NCI-H69 (cell line): Measurements from ENCODE around the gene ITGB5.
A peak's percentile ranks its signal among the peaks of the same experiment; 100 is the strongest.

Source experiments
- DNase-seq: peaks from one replicate; lab custom pipeline; 2025; lab: John Stamatoyannopoulos, UW

The ITGB5 gene, protein sequence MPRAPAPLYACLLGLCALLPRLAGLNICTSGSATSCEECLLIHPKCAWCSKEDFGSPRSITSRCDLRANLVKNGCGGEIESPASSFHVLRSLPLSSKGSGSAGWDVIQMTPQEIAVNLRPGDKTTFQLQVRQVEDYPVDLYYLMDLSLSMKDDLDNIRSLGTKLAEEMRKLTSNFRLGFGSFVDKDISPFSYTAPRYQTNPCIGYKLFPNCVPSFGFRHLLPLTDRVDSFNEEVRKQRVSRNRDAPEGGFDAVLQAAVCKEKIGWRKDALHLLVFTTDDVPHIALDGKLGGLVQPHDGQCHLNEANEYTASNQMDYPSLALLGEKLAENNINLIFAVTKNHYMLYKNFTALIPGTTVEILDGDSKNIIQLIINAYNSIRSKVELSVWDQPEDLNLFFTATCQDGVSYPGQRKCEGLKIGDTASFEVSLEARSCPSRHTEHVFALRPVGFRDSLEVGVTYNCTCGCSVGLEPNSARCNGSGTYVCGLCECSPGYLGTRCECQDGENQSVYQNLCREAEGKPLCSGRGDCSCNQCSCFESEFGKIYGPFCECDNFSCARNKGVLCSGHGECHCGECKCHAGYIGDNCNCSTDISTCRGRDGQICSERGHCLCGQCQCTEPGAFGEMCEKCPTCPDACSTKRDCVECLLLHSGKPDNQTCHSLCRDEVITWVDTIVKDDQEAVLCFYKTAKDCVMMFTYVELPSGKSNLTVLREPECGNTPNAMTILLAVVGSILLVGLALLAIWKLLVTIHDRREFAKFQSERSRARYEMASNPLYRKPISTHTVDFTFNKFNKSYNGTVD

DNA sequence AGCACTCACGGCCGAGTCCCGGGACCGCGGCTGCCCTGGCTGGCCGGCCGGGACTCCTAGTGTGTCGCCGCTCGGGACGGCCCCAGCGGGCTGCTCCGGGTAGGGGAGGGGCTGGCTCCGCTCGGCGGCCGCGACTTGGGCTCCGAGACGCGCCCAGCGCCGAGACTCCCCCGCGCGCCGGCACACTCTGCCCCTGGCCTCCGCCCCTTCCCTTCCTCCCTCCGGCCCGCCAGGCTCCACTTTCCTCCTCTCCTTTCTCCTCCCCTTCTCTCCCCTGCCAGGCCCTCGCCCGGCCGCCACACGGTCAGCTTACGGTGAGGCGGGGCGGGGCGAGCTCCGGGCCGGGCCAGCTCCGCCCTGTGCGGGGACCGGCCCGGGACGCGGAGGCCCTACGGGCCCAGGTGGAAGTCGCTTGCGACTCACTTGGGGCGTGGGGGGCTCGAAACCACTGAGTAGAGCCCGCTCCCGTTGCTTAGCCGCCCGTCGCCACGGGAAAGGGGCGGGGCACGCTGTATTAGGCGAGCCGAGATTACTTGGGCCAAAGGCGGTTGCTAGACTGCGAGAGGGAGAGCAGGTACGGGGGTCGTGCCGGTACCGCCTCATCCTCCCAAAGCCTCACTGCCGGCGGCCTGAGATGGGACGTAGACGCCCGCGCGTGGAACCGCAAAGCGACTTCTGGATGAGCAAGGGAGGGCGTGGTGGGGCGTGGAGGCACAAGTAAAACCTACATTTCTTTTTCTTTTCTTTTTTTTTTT is at the start of gene ITGB5:
Gene ITGB5 (minus strand): TSS at position 189 of the 755 bp plus-strand sequence. CDS start 365 bp downstream, outside the sequence.
- DNase-seq = peak; percentile 58

DNA sequence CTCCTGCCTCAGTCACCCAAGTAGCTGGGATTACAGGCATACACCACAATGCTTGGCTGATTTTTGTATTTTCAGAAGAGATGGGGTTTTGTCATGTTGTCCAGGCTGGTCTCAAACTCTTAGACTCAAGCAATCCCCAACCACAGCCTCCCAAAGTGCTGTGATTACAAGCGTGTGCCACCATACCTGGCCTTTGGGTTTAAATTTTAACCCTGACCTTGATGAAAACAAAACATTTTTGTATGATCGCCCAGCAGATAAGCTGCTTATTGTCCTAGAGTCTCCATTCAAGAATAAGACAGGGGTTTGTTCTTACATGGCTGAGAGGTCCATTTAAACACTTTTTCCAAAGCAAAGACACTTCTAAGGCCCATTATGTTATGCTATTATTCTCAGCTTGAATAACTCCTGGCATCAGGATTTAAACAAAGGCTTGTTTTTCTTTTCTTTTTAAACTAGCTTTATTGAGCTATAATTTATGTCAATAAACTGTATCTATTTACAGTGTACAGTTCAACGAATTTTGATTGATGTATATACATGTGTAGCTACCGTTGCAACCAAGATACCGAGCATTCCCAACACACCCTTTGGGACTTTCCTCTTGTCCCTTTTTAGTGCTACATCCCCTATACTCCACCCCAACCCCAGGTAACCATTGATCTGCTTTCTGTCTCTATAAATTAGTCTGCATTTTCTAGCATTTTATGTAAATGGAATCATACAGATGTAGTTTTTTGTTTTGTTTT is 48.8 kb upstream of the ITGB5 start:
- no peak for DNase-seq

DNA sequence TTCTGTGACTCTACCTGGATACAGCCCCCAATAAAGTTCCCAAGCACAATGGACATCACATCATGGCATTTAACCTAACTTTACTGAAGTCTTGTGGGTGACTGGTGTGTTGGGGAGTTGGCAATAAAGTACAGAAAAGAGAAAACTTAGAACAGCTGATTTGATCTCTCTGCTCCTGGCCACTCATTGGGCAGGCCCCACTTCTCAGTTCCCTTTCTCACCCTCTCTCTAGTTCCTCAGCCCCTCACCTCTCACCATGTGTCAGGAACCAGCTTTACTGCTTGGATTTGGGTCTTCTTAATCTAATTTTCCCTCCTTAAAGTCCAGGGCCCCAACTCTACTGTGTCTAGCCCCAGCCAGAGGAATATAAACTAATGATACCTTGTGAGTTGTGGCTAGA is 48.1 kb upstream of the ITGB5 start:
- DNase-seq = no peak

DNA sequence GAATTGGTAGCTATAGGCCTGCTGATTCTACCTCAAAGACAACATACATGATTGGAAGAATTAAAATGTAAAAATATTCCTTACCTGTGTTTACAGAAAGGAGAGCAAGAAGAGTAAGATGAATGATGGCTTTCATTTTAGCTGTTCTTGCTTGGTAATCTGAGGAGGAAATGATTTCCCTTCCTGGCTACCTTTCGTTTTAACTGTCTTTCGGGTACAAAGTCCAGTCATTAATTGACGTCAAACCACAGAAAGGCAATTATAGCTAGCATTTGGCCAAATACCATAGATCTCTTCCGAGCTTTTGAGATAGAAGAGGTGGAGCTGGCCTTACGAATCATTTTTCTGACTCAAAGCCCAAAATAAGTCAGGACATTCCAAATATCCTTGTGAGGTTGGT is 47.4 kb upstream of the ITGB5 start, which contains the start of gene MUC13:
Gene MUC13 (minus strand): TSS at position 175 of the 400 bp plus-strand sequence. CDS start 39 bp downstream, at position 136.
- no peak for DNase-seq

DNA sequence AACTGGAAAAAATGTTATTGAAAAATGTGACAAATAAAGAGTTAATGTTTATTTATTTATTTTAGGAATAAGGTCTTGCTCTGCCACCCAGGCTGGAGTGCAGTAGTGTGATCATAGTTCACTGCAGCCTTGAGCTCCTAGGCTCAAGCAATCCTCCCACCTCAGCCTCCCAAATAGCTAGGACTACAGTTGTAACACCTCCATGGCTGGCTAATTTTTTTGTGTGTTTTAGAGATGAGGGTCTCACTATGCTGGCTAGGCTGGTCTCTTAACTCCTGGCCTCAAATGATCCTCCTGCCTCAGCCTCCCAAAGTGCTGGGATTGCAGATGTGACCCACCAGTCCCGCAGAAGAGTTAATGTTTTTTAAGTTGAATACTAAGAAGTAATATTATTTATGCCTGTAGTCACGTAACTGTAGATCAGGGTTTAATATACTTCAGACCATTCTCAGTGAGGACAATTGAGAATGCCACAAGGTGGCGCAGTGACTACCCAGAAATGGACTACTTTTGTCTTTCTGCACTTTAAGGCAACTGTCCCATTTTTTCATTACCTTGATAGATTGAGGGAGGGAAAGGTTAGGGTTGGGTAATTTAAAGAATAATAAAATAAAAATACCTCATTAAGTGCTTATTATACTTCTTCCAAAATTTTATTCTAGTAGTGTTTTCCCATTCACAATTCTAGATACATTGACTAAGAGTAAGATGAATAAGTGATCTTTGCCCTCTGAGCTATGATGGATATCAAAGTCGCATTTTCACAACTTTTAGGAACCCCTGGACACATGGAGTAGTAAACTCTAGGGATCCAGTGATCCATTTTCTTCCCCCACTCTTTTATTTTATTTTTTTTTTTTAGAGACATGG is 41.4 kb upstream of the ITGB5 start:
- peak; percentile 58 for DNase-seq

DNA sequence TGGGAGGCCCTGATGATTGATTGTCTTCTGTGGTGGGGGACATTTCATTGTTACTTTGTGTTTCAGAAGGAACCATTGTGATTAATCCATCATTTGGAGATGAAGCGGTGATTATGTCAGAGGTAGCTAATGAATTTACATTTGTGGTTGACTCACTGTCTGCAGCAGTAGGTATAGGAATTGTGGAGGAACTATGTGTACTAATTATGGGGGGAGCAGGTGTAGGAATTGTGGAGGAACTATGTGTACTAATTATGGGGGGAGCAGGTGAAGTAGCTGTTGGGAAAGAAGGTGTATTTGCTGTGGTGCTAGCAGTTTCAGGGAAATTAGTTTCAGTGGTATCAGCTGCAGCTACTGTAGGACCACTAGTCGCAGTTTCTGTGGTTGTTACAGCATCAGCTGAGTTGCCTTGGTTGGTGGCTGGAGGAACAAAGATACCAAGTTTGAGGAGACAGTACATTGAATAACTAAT is 40.4 kb upstream of the ITGB5 start:
- peak; percentile 32 for DNase-seq

DNA sequence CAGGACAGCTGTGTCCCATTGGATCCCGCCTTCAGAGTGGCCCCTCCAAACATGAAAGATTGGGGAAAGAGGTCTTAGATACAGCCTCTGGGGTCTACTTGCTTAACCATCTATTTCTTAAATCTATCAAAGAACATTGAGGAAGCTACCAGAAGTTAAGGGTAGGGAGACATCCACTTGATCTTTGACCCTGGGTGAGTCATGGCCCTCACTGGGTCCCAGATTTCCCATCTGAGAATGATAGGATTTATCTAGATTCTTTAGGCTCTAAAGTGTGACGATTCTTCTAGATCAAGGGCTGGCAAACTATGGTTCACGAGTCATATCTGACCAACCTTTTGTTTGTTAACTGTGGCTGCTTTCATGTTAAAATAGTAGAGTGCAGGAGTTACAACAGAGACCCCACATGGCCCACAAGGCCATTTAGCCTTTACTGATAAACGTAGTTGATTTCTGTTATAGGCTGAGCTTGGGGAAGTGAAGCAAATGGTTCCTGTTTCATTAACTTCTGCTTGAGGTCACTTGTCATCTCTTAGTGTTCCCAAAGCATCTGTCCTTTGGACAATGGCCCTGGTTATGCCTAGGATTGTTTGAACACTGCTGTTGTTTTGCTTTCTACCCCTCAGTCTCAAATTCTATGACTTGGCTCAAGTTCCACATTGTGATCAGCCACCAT is 39.4 kb upstream of the ITGB5 start:
- DNase-seq = no peak

DNA sequence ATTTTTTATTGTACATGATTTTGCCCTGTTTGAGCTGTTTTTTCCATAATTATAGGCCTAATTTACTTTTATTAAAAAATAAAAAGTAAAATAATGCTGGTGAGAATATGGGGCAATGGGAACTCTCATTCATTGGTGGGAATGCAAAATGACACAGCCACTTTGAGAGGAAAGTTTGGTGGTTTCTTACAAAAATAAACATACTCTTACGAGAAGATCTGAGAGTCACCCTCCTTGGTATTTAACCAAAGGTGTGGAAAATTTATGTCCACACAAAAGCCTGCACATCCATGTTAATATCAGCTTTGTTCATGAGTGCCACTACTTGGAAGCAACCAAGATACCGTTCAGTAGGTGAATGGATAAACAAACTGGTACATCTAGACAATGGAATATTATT is 37.6 kb upstream of the ITGB5 start:
- no peak for DNase-seq

DNA sequence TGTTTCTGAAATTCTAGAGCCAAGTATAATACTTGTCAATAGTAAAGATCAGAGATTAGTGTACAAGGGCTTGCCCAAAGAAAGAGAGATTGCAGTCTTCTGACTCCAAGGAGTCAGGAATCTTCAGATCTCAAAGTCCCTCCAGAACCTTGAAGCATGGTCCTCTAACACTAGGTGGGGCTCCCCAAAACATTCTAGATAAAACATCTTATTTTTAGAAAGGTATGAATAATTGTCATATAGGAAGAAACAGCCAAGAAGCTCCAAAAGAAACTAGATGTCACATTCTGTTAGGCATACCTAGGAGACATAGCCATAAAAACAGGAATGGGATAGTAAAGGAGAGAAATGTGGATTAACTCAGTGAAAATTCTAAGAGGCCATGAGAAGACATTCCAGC is 36.7 kb upstream of the ITGB5 start:
- no peak for DNase-seq

DNA sequence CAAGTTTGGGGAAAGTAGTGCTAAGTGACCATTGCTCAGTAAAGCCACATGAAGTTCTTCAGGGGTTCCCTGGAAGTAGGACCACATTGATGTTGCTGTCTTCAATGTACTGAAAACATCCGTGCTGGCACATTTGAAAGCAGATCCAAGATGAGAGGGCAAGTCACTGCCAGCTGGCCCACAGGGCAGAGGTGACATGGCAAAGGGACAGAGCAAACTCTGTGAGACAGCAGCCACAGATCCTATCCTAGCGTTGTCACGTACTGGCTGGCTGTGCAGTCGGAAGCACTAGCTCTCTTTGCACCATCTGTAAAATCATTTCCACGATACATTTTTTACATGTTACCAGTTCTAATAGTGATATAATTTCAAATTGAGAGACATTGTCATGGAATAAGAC is 33.6 kb upstream of the ITGB5 start:
- DNase-seq = no peak

DNA sequence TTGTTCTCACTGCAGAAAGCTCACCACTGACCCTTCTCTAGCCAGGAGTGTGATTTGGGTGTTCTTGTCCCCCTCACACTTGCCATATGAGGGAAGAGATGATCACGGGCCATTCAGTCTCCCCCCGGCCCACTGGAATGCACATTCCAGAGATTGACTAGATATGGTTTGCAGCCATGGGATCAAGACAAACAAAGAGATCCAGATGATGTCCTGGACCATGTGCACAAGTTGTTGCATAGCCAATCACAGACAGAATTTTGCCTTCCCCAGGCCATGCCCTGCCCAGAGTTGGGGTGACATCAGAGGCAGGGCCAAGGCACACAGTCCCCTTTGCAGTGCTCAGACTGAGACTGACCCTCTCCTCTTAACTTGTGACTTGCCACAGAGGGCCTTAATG is 32.6 kb upstream of the ITGB5 start:
- DNase-seq = no peak

DNA sequence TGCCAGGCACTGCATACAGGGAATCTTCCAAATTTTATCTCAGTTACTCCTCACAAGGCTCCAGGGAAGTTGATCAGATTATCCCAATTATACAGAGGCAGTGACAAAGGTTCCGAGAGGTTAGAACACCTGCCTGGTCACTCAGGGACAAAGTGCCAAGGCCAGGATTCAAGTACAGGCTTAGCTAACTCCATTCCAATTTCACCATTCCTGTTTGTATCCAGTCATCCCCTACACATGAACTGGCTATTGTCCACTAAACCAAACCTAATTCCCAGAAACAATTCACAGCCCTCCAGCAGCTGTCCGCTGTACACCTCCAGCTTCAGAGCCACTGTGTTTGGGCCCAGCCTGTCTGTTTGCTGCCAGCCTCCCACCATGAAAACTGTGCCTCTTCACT is 31.4 kb upstream of the ITGB5 start:
- no peak for DNase-seq

DNA sequence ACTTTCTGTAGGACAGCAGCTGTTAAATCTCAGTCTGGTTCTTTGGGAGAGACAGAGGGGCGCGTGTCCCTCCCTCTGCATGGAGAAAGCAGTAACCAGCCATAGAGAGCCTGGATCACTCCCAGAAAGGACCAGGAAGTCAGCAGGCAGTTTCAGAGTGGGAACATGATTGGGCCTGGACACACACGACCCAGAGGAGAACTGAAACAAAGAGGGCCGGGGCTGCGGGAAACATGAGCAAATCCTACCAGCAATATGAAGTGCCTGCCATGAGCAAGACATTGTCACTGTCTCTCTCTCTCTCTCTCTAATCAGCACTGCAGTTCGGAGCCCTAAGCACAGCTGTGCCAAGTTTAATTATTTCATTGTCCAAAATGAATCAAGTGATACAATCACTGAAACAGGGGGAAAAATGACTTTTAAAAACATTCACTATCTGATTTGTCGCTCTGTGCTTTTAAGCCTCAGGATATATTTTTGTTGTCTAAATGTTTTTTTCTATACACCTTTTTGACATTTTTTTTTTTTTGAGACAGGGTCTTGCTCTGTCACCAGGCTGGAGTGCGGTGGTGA is 29.8 kb upstream of the ITGB5 start:
- no peak for DNase-seq

DNA sequence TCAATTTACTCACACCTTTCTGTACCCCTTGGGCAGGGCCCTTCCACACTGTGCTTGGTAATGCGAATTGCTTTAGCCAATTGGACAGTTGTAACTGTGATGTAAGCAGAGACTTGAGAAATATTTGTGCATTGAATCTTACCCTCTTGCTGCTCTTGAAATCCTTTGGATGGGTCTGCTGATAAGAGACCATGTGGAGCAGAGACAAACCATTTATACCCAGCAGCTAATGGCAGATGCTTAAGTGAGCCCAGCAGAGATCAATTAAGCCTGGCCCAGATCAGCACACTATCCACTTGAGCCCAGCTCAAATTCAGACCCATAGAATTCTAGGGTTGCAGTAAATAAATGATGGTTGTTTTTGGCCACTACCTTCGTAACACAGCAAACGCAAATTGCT is 28.1 kb upstream of the ITGB5 start:
- DNase-seq = no peak

DNA sequence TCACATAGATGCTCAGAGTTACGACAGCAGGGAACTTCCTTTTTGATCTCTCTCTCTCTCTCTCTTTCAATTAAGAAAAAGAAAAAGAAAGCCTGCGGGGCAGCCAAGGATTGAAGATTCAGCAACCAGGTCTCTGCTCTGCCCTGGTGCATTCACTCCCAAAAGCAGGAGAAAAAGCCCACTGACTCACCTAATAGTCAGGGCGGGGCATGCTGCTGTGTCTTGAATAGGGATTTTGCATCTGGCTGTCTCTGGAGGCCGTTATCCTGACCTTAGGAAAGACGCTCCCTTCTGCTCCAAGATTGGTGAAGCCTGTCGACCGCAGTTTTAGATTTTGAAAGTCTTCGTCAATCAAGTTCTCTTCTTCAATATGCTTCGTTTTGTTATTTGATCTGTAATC is 20.8 kb upstream of the ITGB5 start:
- DNase-seq = peak; percentile 3

DNA sequence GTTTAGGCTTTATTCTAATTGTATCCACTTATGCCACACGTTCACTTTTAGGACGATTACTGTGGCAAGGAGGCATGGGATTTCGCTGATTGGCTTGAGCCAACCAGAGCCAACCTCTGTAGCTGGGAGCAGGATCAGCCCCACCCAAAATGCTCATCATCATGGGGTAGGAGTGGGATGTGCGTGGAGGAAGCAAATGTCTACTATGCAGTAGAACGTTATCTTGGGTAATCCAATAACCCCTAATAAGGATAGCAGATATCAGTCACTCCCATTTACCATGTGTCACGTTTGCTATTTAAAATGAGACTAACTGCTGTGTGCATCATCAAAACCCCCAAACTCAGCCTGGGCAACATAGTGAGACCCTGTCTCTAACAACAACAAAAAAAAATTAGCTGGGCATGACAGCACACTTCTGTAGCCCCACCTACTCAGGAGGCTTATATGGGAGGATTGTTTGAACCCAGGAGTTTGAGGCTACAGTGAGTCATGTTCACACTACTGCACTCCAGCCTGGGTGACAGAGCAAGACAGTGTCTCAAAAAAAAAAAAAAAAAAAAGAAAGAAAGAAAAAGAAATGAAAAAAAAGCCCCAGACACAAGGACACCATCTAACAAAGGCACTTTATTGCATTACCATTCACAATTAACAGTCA is 17.8 kb upstream of the ITGB5 start:
- no peak for DNase-seq

DNA sequence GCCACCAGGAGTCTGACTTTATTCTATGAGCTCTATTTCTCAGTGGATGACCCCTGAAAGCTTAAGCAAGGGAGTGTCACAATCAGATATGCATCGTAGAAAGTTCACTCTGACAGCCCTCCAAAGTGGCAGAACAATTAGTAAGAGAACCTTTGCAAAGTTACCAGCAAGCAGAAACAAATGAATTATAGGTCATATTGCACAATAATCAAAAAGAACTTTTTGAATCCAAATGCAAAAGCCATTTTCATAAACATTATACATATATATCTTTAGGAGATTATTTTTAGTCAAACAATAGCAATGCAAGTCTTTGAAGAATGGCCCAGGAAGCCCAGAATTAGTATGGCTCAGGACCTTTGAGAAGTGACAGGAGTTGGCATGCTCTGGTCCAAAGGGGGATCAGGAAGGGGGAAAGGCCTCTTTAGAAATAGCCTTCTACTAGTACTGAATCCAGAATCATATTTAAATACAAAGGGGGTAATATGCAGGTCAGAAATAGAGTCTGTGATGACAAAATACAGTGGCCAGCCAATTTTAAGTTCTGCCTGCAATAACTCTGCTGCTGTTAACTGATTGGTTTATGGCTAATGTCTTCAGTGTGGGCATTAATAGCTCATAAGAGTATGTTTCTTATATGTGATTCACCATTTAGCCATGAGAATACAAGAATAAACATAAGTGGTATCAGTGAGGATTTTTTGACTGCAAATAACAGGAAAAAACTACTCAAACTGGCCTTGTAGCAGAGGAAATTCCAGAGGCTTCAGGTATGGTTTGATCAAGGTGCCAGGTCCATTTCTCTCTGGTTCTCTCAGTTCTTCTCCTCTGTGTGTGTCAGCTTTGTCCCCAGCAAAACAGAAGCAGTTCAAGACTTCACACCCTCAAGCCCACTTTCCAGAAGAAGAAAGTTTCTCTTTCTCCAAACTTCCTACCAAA is 17.0 kb upstream of the ITGB5 start:
- DNase-seq = no peak
